Pancreas (tissue), 10 donors: ENCODE data around the gene GALM. TPM values are rescaled to one million over a fixed set of nuclear protein-coding genes. Genes with fewer than 3 reads are reported as not detected.

ENCODE experiments used
- ATAC-seq, 4 donors: fragments of 200-7000 bp; cut with Tn5 transposase; one replicate each; pipeline versions ENCODE4 v1.8.0 to v1.9.1; 2020; ENCODE audit warnings: mild to moderate bottlenecking in 4 of 4, moderate library complexity in 4 of 4
- DNase-seq, 6 donors: peaks; one replicate each; pipeline ENCODE4 v3.0.0-alpha.2; 2020
- FAIRE-seq: peaks from 2 replicates; lab custom pipeline; 2012; peaks lifted over from hg19 to GRCh38; lab: Jason Lieb, UNC
- H3K27ac ChIP-seq, 4 donors: fragments of 200-600 bp; sonication (generic); 1 replicate in 3 of 4; 2 replicates in 1 of 4; pipeline versions ENCODE4 v1.5.0 to v1.8.0; 2020
- H3K27me3 ChIP-seq, 4 donors: fragments of 200-600 bp; one replicate each; pipeline ENCODE4 v1.8.0; 2021
- H3K36me3 ChIP-seq, 3 donors: fragments of 200-600 bp; sonication (generic) in 1 of 3; one replicate each; pipeline versions ENCODE4 v1.5.0 to v1.8.0; 2020 to 2021
- H3K4me1 ChIP-seq, 3 donors: fragments of 200-600 bp; one replicate each; pipeline ENCODE4 v1.8.0; 2021
- H3K4me3 ChIP-seq, 4 donors: fragments of 200-600 bp; sonication (generic) in 2 of 4; one replicate each; pipeline versions ENCODE4 v1.5.0 to v1.8.0; 2020 to 2021
- H3K9me3 ChIP-seq, 4 donors: fragments of 200-600 bp; one replicate each; pipeline ENCODE4 v1.8.0; 2021
- WGBS, 2 donors: extraction: QIAGEN DNeasy Blood & Tissue Kit; methylation state at CpG; one replicate each; pipeline ENCODE4 v1.1.7; 2013; 5-methylcytosine and 5-hydroxymethylcytosine counted together
- intact Hi-C, 3 donors: fragments of 100-400 bp; cut with DNase I; formaldehyde crosslinking; loops; one replicate each; pipeline versions ENCODE4 v1.11.1 to v1.14.2; 2022
- polyA plus RNA-seq, 2 donors: library from polyadenylated mRNA; stranded (reverse); fragments of 200-250 nt; gene quantifications; one replicate each; pipeline ENCODE4 v1.2.3, GENCODE V29; 2013
- total RNA-seq, 6 donors: library from RNA; stranded (reverse); fragmentation: NEBNext Ultra II Directional in 4 of 6; extraction: Animal tissue kit (Norgen Biotek cat#: 25700) in 4 of 6; gene quantifications; one replicate each; pipeline versions ENCODE4 v1.2.1 to v1.2.4, GENCODE V29; 2021 to 2023
- TF ChIP-seq, protein P1 (sequence below), 4 donors: fragments of 200-600 bp; sonication (generic) in 3 of 4; IDR thresholded peaks; one replicate each; pipeline versions ENCODE4 v1.5.0 to v1.8.0; 2021; ENCODE audit warnings: antibody characterized with exemption in 4 of 4
- donor health status: healthy with polysubstance abuse.
- donor health status: DM: no; HTN: no; CAD: no; lungs with moderate emphysema.
- donor health status: DM: no; HTN: no; CAD: no.
- donor health status: control.
- donor health status: control.
- donor health status: Bipolar disorder and iron deficiency.
- donor health status: DM: yes; HTN: yes; CAD: no.
- donor health status: DM: no; HTN: no; CAD: no.
- donor health status: DM: no; HTN: no; CAD: no.
- donor health status: DM: yes; HTN: yes; CAD: no.

The GALM gene
- total and polyA plus RNA-seq, 8 donors = 5.4 to 10.9 (median 7.4) TPM

DNA sequence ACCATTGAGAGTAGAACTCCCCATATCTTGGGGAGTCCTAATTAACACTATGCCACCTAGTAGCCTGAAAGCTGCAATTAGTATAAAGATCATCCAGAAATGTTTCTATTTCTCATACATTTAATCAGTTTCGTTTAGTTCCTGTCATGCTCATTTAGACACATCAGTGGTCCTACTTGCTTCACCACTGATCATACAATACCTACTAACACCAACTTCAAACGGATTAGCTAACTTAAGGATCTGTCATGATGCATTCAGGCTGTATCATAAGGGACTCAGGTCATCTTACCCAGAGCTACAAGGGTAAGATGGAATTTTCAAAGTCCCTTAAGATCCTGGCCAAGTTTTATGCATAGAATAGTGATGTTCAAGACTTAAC, 78.5 kb downstream of the GALM start:
- Histone ChIP-seq H3K4me1 (peaks cover 4 to 33% (median 28%) of the 10 kb centered on the region in 3 donors), H3K4me3 (no peak overlapping the region), H3K9me3 (no peaks in the 10 kb centered on the region), H3K27me3 (no peaks in the 10 kb centered on the region), H3K36me3 (peaks cover 0 to 45% (median 42%) of the 10 kb centered on the region in 3 donors), H3K27ac (no peak overlapping the region)
- ATAC-seq (no peak), DNase-seq (no peak), FAIRE-seq (no peak)
- TF ChIP-seq, protein P1, sequence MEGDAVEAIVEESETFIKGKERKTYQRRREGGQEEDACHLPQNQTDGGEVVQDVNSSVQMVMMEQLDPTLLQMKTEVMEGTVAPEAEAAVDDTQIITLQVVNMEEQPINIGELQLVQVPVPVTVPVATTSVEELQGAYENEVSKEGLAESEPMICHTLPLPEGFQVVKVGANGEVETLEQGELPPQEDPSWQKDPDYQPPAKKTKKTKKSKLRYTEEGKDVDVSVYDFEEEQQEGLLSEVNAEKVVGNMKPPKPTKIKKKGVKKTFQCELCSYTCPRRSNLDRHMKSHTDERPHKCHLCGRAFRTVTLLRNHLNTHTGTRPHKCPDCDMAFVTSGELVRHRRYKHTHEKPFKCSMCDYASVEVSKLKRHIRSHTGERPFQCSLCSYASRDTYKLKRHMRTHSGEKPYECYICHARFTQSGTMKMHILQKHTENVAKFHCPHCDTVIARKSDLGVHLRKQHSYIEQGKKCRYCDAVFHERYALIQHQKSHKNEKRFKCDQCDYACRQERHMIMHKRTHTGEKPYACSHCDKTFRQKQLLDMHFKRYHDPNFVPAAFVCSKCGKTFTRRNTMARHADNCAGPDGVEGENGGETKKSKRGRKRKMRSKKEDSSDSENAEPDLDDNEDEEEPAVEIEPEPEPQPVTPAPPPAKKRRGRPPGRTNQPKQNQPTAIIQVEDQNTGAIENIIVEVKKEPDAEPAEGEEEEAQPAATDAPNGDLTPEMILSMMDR (IDR thresholded peaks at IDR 0.05) = no peak
- WGBS, 2 donors = 26 to 36% methylated on average over 2 of the region's 2 CpGs
- intact Hi-C loops = loop anchor here in 1 of 3 donors (2.0 kb wide), 1 partner anchor 16 kb away; no protein-coding TSS in a partner anchor

DNA sequence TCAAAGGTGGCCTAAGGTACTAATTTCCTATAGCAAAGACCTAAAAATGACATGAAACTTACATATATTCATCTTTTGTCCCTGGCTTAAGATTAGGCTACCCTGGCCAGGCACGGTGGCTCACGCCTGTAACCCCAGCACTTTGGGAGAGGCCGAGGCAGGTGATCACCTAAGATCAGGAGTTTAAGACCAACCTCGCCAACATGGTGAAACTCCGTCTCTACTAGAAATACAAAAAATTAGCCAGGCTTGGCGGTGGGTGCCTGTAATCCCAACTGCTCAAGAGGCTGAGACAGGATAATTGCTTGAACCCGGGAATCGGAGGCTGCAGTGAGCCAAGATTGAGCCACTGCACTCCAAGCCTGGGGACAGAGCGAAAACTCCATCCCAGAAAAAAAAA, 79.4 kb downstream of the GALM start:
- no peak for ATAC-seq
- Histone ChIP-seq H3K4me3 (no peak overlapping the region), H3K4me1 (peaks cover 4 to 33% (median 32%) of the 10 kb centered on the region in 3 donors), H3K9me3 (no peaks in the 10 kb centered on the region), H3K27ac (no peak overlapping the region), H3K36me3 (peaks cover 0 to 45% (median 42%) of the 10 kb centered on the region in 3 donors), H3K27me3 (no peaks in the 10 kb centered on the region)
- WGBS, 2 donors = 85 to 87% methylated on average over 9 of the region's 9 CpGs
- no peak for DNase-seq
- TF ChIP-seq, protein P1 (IDR thresholded peaks at IDR 0.05) = no peak
- intact Hi-C loops = loop anchor here in 1 of 3 donors (2.0 kb wide), 1 partner anchor 16 kb away; no protein-coding TSS in a partner anchor
- no peak for FAIRE-seq

DNA sequence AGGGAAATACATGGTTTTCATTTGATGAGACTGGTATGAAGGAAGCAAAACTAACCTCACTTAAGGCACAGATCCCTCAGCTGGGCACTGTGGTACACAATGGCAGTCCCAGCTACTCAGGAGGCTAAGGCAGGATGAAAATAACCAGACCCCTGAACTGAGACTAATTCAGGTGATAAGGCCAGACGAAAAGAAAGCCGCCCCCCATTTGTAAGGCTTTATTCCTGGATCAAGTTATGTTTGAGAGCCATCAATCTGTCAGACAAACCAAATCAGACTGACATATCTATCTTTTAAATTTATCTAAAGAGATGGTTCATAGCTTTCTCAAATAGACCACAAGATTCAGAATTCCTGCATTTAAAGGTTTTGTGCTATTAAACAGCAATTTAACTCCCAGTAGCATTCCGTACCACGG, 81.1 kb downstream of the GALM start:
- Histone ChIP-seq H3K27ac (no peak overlapping the region), H3K4me3 (no peak overlapping the region), H3K9me3 (no peaks in the 10 kb centered on the region), H3K36me3 (peaks cover 0 to 45% (median 42%) of the 10 kb centered on the region in 3 donors), H3K27me3 (no peaks in the 10 kb centered on the region), H3K4me1 (peaks cover 4 to 33% (median 32%) of the 10 kb centered on the region in 3 donors)
- no peak for DNase-seq
- ATAC-seq = no peak
- FAIRE-seq = no peak
- TF ChIP-seq, protein P1 (IDR thresholded peaks at IDR 0.05) = no peak
- intact Hi-C loops = no loop called here
- 38 to 47% methylated on average over 4 of the region's 4 CpGs for WGBS, 2 donors

DNA sequence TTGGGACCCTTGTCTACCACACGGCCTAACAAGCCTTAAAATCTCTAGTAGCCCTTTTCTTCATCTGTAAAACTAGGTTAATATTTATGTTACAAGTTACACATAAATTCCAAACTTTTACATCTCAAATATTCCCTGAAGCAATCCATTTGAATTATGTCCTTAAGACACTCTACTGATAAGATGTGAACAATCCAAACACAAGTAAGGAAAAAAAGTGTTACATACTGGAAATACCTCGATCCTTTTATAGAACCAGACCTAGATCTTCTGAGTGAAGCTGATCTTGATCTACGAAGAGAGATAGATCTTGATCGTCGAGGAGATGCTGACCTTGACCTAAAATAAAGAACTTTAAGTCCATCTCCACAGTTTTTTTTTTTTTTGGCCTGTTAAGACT, 81.9 kb downstream of the GALM start:
- no peak for ATAC-seq
- no peak overlapping the region for H3K27ac ChIP-seq
- intact Hi-C loops = no loop called here
- H3K9me3 ChIP-seq = no peaks in the 10 kb centered on the region
- H3K4me3 ChIP-seq = no peak overlapping the region
- 35 to 40% methylated on average over 5 of the region's 5 CpGs for WGBS, 2 donors
- no peak for FAIRE-seq
- no peaks in the 10 kb centered on the region for H3K27me3 ChIP-seq
- no peak for DNase-seq
- TF ChIP-seq, protein P1 (IDR thresholded peaks at IDR 0.05) = no peak
- peaks cover 0 to 45% (median 42%) of the 10 kb centered on the region in 3 donors for H3K36me3 ChIP-seq
- peaks cover 4 to 33% (median 32%) of the 10 kb centered on the region in 3 donors for H3K4me1 ChIP-seq

DNA sequence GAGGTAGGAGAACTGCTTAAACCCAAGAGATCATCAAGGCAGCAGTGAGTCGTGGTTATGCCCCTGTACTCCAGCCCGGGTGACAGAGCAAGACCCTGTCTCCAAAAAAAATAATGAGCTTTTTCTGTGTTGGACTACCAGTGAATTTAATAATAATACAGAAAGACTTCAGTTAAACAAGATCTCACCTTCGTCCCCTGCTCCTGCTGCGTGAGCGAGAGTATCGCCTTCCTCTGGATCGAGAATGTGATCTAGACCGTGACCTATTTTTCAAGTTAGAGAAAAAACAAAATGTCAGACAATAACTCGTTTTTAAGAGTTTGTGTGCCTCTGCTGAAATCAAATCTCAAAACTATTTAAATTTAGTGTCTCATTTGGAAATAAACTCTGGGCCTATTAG, 82.5 kb downstream of the GALM start:
- intact Hi-C loops = no loop called here
- TF ChIP-seq, protein P1 (IDR thresholded peaks at IDR 0.05) = no peak
- Histone ChIP-seq H3K9me3 (no peaks in the 10 kb centered on the region), H3K27me3 (no peaks in the 10 kb centered on the region), H3K4me3 (no peak overlapping the region), H3K27ac (no peak overlapping the region), H3K36me3 (peaks cover 0 to 45% (median 42%) of the 10 kb centered on the region in 3 donors), H3K4me1 (peaks cover 4 to 33% (median 32%) of the 10 kb centered on the region in 3 donors)
- 82 to 87% methylated on average over 9 of the region's 9 CpGs for WGBS, 2 donors
- DNase-seq (no peak), FAIRE-seq (no peak), ATAC-seq (no peak)
